ENCODE results near the gene CYP17A1. TPM values are rescaled to one million over a fixed set of nuclear protein-coding genes. Genes with fewer than 3 reads are reported as not detected.

The CYP17A1 gene
- polyA plus RNA-seq, 1 donor from 2014 or later: not detected

DNA sequence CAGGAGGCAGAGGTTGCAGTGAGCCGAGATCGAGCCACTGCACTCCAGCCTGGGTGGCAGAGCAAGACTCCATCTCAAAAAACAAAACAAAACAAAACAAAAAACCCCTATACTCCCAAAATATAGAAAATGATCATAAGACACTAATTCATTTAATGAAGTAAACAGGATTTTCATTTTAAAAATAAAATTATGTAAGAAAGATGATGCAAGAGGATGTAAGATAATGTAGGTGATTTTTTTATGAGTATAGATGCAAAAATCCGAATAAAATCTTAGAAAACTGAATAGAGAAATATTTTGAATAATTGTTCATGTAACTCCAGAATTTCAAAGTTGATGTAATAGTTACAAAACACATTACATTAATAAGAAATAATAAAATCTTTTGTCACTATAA lies 28.4 kb upstream of the CYP17A1 start:
- no peak overlapping the region for H3K4me2 ChIP-seq (ENCODE audit: low read length)
- H3K27ac ChIP-seq (ENCODE audit: low read length): no peak overlapping the region
- no peaks in the 10 kb centered on the region for H4K20me1 ChIP-seq (ENCODE audit: insufficient read depth)
- H3K36me3 ChIP-seq (ENCODE audit: insufficient read depth, low read length): no peaks in the 10 kb centered on the region
- H3K27me3 ChIP-seq (ENCODE audit: insufficient read depth, low read depth, low read length): no peaks in the 10 kb centered on the region
- no peak for TF ChIP-seq MXI1 (conservative IDR thresholded peaks at IDR 0.05; ENCODE audit: poor library complexity, severe bottlenecking)
- TF ChIP-seq SMC3 (conservative IDR thresholded peaks at IDR 0.05; ENCODE audit: poor library complexity): no peak
- TF ChIP-seq EP300 (conservative IDR thresholded peaks at IDR 0.05; ENCODE audit: poor library complexity, severe bottlenecking): no peak
- TF ChIP-seq RAD21 (conservative IDR thresholded peaks at IDR 0.05): no peak
- TF ChIP-seq, protein P1, sequence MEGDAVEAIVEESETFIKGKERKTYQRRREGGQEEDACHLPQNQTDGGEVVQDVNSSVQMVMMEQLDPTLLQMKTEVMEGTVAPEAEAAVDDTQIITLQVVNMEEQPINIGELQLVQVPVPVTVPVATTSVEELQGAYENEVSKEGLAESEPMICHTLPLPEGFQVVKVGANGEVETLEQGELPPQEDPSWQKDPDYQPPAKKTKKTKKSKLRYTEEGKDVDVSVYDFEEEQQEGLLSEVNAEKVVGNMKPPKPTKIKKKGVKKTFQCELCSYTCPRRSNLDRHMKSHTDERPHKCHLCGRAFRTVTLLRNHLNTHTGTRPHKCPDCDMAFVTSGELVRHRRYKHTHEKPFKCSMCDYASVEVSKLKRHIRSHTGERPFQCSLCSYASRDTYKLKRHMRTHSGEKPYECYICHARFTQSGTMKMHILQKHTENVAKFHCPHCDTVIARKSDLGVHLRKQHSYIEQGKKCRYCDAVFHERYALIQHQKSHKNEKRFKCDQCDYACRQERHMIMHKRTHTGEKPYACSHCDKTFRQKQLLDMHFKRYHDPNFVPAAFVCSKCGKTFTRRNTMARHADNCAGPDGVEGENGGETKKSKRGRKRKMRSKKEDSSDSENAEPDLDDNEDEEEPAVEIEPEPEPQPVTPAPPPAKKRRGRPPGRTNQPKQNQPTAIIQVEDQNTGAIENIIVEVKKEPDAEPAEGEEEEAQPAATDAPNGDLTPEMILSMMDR (IDR thresholded peaks at IDR 0.05; ENCODE audit: poor library complexity, severe bottlenecking): no peak
- H3K9me3 ChIP-seq (ENCODE audit: low read length): no peaks in the 10 kb centered on the region
- H3K9ac ChIP-seq (ENCODE audit: low read length): no peak overlapping the region
- H3K79me2 ChIP-seq (replicated peaks; ENCODE audit: insufficient read depth, low read length): no peaks in the 10 kb centered on the region
- no peak overlapping the region for H2AFZ ChIP-seq (ENCODE audit: low read depth, low read length)
- no peaks in the 10 kb centered on the region for H3F3A ChIP-seq (ENCODE audit: insufficient read depth, low read length, poor library complexity, severe bottlenecking)
- H3K4me3 ChIP-seq (ENCODE audit: low read length): no peak overlapping the region
- no peaks in the 10 kb centered on the region for H3K9me2 ChIP-seq (ENCODE audit: insufficient read depth, low read length)

DNA sequence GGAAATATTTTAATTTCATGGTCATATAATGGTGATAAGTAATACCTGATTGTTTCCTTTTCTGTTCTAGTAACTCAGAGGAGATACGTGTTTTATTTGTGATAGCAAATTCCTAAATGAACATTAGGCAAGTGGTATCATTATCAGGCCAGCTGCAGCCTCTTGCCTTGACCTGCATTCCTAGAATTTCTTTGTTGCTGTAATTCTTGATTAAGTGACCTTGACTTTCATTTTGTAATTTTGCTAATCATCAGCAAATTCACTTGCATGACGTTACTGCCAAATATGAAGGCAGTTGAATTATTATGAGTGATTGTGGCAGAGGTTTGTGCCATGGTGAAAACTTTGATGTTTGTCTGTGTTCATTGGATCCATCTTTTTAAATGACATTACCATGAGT lies 26.4 kb upstream of the CYP17A1 start:
- Histone ChIP-seq H3K4me3 (ENCODE audit: low read length) (no peak overlapping the region), H3K36me3 (ENCODE audit: insufficient read depth, low read length) (no peaks in the 10 kb centered on the region), H3K27me3 (ENCODE audit: insufficient read depth, low read depth, low read length) (no peaks in the 10 kb centered on the region), H3K79me2 (replicated peaks; ENCODE audit: insufficient read depth, low read length) (no peaks in the 10 kb centered on the region), H3K27ac (ENCODE audit: low read length) (no peak overlapping the region), H4K20me1 (ENCODE audit: insufficient read depth) (no peaks in the 10 kb centered on the region), H2AFZ (ENCODE audit: low read depth, low read length) (no peak overlapping the region), H3K9me2 (ENCODE audit: insufficient read depth, low read length) (no peaks in the 10 kb centered on the region), H3K9ac (ENCODE audit: low read length) (no peak overlapping the region), H3F3A (ENCODE audit: insufficient read depth, low read length, poor library complexity, severe bottlenecking) (no peaks in the 10 kb centered on the region), H3K9me3 (ENCODE audit: low read length) (no peaks in the 10 kb centered on the region), H3K4me2 (ENCODE audit: low read length) (no peak overlapping the region)
- TF ChIP-seq TAF1 (IDR thresholded peaks at IDR 0.05; ENCODE audit: low read depth): no peak
- no peak for TF ChIP-seq EZH2 (IDR thresholded peaks at IDR 0.05; ENCODE audit: borderline replicate concordance, insufficient read depth, low read length, poor library complexity, severe bottlenecking)
- no peak for TF ChIP-seq MXI1 (conservative IDR thresholded peaks at IDR 0.05; ENCODE audit: poor library complexity, severe bottlenecking)
- no peak for TF ChIP-seq POLR2AphosphoS5 (IDR thresholded peaks at IDR 0.05)
- TF ChIP-seq, protein P2, sequence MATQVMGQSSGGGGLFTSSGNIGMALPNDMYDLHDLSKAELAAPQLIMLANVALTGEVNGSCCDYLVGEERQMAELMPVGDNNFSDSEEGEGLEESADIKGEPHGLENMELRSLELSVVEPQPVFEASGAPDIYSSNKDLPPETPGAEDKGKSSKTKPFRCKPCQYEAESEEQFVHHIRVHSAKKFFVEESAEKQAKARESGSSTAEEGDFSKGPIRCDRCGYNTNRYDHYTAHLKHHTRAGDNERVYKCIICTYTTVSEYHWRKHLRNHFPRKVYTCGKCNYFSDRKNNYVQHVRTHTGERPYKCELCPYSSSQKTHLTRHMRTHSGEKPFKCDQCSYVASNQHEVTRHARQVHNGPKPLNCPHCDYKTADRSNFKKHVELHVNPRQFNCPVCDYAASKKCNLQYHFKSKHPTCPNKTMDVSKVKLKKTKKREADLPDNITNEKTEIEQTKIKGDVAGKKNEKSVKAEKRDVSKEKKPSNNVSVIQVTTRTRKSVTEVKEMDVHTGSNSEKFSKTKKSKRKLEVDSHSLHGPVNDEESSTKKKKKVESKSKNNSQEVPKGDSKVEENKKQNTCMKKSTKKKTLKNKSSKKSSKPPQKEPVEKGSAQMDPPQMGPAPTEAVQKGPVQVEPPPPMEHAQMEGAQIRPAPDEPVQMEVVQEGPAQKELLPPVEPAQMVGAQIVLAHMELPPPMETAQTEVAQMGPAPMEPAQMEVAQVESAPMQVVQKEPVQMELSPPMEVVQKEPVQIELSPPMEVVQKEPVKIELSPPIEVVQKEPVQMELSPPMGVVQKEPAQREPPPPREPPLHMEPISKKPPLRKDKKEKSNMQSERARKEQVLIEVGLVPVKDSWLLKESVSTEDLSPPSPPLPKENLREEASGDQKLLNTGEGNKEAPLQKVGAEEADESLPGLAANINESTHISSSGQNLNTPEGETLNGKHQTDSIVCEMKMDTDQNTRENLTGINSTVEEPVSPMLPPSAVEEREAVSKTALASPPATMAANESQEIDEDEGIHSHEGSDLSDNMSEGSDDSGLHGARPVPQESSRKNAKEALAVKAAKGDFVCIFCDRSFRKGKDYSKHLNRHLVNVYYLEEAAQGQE (IDR thresholded peaks at IDR 0.05; ENCODE audit: borderline replicate concordance): no peak
- TF ChIP-seq RAD21 (conservative IDR thresholded peaks at IDR 0.05): no peak
- TF ChIP-seq, protein P1 (IDR thresholded peaks at IDR 0.05; ENCODE audit: poor library complexity, severe bottlenecking): no peak
- no peak for TF ChIP-seq EP300 (conservative IDR thresholded peaks at IDR 0.05; ENCODE audit: poor library complexity, severe bottlenecking)

Measured in neural cell (in vitro differentiated cells).